ENCODE data around the gene PANX2. TPM values are rescaled to one million over a fixed set of nuclear protein-coding genes. Genes with fewer than 3 reads are reported as not detected.

Gene PANX2
- total and polyA plus RNA-seq, 2 of the 4 experiments (the other 2 are of a cell fraction), result 0.18 to 1.7 TPM

GRCh38 chr22:50184004-50184901 lies 13.7 kb downstream of the PANX2 start:
- H3K36me3 ChIP-seq (ENCODE audit: control insufficient read depth, insufficient read depth, low read length), result peaks cover 4% of the 10 kb centered on the region; the same call in 1 of the 2 replicates
- peaks cover 12% of the 10 kb centered on the region for H3K4me1 ChIP-seq (ENCODE audit: control insufficient read depth, insufficient read depth, low read length)
- WGBS, 2 experiments (ENCODE audit: extremely low coverage in 2 of 2, insufficient read length in 1 of 2), result 66% methylated on average over 18 of the region's 32 CpGs; no CpG with 5 or more reads in 1 of the 2 experiments
- H4K20me1 ChIP-seq (ENCODE audit: insufficient read depth, low read length), result peaks cover 4% of the 10 kb centered on the region
- no peak overlapping the region for H3K9ac ChIP-seq (ENCODE audit: low read depth, low read length)
- H2AK5ac ChIP-seq (ENCODE audit: low read depth, low read length), result no peak overlapping the region
- peak overlapping the region; percentile 28; the same call in 1 of the 2 replicates for H4K5ac ChIP-seq (ENCODE audit: low read depth, low read length)
- no peak overlapping the region for H3K27ac ChIP-seq (ENCODE audit: insufficient read depth, low read length)
- peaks cover 4% of the 10 kb centered on the region for H3K9me1 ChIP-seq (ENCODE audit: insufficient read depth, low read length)
- H3K4me3 ChIP-seq (ENCODE audit: insufficient read depth, low read depth, low read length), result no peak overlapping the region
- TF ChIP-seq SMC3 (IDR thresholded peaks at IDR 0.05; ENCODE audit: low read depth, low read length), result no peak
- peak; percentile 32; the same call in 1 of the 2 replicates for TF ChIP-seq MAZ (IDR thresholded peaks at IDR 0.05; ENCODE audit: borderline replicate concordance, low read depth, low read length)
- peak; percentile 67 for TF ChIP-seq CEBPB (IDR thresholded peaks at IDR 0.05; ENCODE audit: low read depth, low read length)
- no peaks in the 10 kb centered on the region for H3K9me3 ChIP-seq (ENCODE audit: control insufficient read depth, insufficient read depth, low read length)
- H3K18ac ChIP-seq (ENCODE audit: low read depth, low read length), result no peak overlapping the region
- dilution Hi-C loops (cut with HindIII; ENCODE audit: low sequenced_read_pairs, unreplicated experiment) (no loop called here), intact Hi-C loops (cut with micrococcal nuclease) (no loop called here), in situ Hi-C loops (cut with MboI; ENCODE audit: low sequenced_read_pairs) (no loop called here)
- H3K27me3 ChIP-seq (ENCODE audit: control insufficient read depth, insufficient read depth, low read length), result no peaks in the 10 kb centered on the region
- no peak overlapping the region for H3K4me2 ChIP-seq (ENCODE audit: low read depth, low read length)
- no peak overlapping the region for H3K14ac ChIP-seq (replicated peaks; ENCODE audit: low read depth, low read length)
- ATAC-seq (ENCODE audit: low read depth), result peak; percentile 21
- H3K23ac ChIP-seq (ENCODE audit: low read depth, low read length), result no peak overlapping the region
- 0 out of 3 replicates have a peak overlapping the region, but pooled peaks have one; percentile 38 for H2BK15ac ChIP-seq (ENCODE audit: low read depth, low read length)
- peak; percentile 48 for DNase-seq
- H2BK20ac ChIP-seq (ENCODE audit: low read depth, low read length), result no peak overlapping the region
- H4K91ac ChIP-seq (ENCODE audit: insufficient read depth, low read depth, low read length), result peak overlapping the region; percentile 61
- no TSS peak for BruUV-seq (replicated peaks)
- POLR2A ChIA-PET (ENCODE audit: unreplicated experiment), result no interaction called here
- H4K8ac ChIP-seq (ENCODE audit: low read depth in 2 of 2, low read length in 2 of 2), result peak overlapping the region; percentile 80 to 91
- CTCF ChIA-PET, result no interaction called here
- H2AFZ ChIP-seq (replicated peaks; ENCODE audit: low read length, poor library complexity), result peak overlapping the region; percentile 89
- peak overlapping the region; percentile 93 for H2AK9ac ChIP-seq (replicated peaks; ENCODE audit: low read depth, low read length, poor library complexity)
- H2BK120ac ChIP-seq (ENCODE audit: low read depth, low read length), result no peak overlapping the region
- peaks cover 8 to 27% of the 10 kb centered on the region in 2 experiments for H3K79me1 ChIP-seq (ENCODE audit: low read depth in 1 of 2, low read length in 2 of 2)
- H3K4ac ChIP-seq (ENCODE audit: low read depth, low read length), result peak overlapping the region; percentile 30; the same call in 1 of the 2 replicates
- H3K56ac ChIP-seq (ENCODE audit: extremely low read depth, insufficient read depth, low read length), result no peak overlapping the region
- H2BK5ac ChIP-seq (ENCODE audit: low read depth, low read length, poor library complexity, severe bottlenecking), result no peak overlapping the region

All from IMR-90 (cell line).